Caco-2 (cell line): ENCODE measurements around the gene TTC6. TPM values are rescaled to one million over a fixed set of nuclear protein-coding genes. Genes with fewer than 3 reads are reported as not detected.
A peak's percentile ranks its signal among the peaks of the same experiment; 100 is the strongest.

ENCODE experiments used
- BruUV-seq: library from RNA; stranded (reverse); fragments of 400-500 nt; replicated peaks from 2 replicates; lab custom pipeline; 2021; lab: Mats Ljungman, UMichigan
- CTCF ChIA-PET: fragments of 300-600 bp; sonication (Branson Sonifier 250); formaldehyde crosslinking; loops from one replicate; lab custom pipeline; 2022; ENCODE audit warnings: antibody characterized with exemption; lab: Charles Lee
- POLR2A ChIA-PET: fragments of 300-600 bp; sonication (Branson Sonifier 250); formaldehyde crosslinking; loops from one replicate; lab custom pipeline; 2022; ENCODE audit warnings: antibody characterized with exemption; lab: Charles Lee
- DNase-seq, 2 experiments: peaks; one replicate each; pipeline versions ENCODE4 v3.0.0 to v3.0.0-alpha.2; 2020 to 2022
- H3K27me3 ChIP-seq: replicated peaks from 2 replicates; pipeline ENCODE4 v1.6.0; 2011; ENCODE audit warnings: low read length; ENCODE audit not compliant: control insufficient read depth, insufficient read depth
- H3K36me3 ChIP-seq: 2 replicates; pipeline ENCODE4 v1.5.1; 2011; ENCODE audit warnings: low read length; ENCODE audit not compliant: control insufficient read depth, insufficient read depth
- H3K4me1 ChIP-seq: fragments of 250-450 bp; sonication (Bioruptor Pico); 2 replicates; pipeline ENCODE4 v1.5.1; 2020; ENCODE audit warnings: mild to moderate bottlenecking
- H3K4me3 ChIP-seq: 2 replicates; pipeline ENCODE4 v1.5.1; 2011; ENCODE audit warnings: low read depth, mild to moderate bottlenecking, control low read depth, low read length
- H3K9me3 ChIP-seq: fragments of 250-450 bp; sonication (Bioruptor Pico); 2 replicates; pipeline ENCODE4 v1.5.1; 2020; ENCODE audit warnings: mild to moderate bottlenecking, moderate library complexity
- H3K27ac Mint-ChIP-seq: one replicate; pipeline ENCODE4 v1.8.0; 2022; ENCODE audit warnings: mixed read lengths; ENCODE audit not compliant: unreplicated experiment
- H3K27me3 Mint-ChIP-seq: one replicate; pipeline ENCODE4 v1.8.0; 2022; ENCODE audit warnings: mixed read lengths; ENCODE audit not compliant: insufficient read depth, unreplicated experiment
- H3K36me3 Mint-ChIP-seq: one replicate; pipeline ENCODE4 v1.8.0; 2022; ENCODE audit warnings: mild to moderate bottlenecking, mixed read lengths; ENCODE audit not compliant: insufficient read depth, unreplicated experiment
- H3K4me1 Mint-ChIP-seq: one replicate; pipeline ENCODE4 v1.8.0; 2022; ENCODE audit warnings: low read depth, mixed read lengths; ENCODE audit not compliant: unreplicated experiment
- H3K4me3 Mint-ChIP-seq: one replicate; pipeline ENCODE4 v1.8.0; 2022; ENCODE audit warnings: mild to moderate bottlenecking, moderate library complexity, mixed read lengths; ENCODE audit not compliant: unreplicated experiment
- H3K9me3 Mint-ChIP-seq: one replicate; pipeline ENCODE4 v1.8.0; 2022; ENCODE audit warnings: mixed read lengths; ENCODE audit not compliant: unreplicated experiment
- CTCF ChIP-seq, 2 experiments: fragments of 200-600 bp in 1 of 2; IDR thresholded peaks; 1 replicate in 1 of 2; 2 replicates in 1 of 2; pipeline versions ENCODE4 v1.5.1 to v1.8.0; 2011 to 2022; ENCODE audit warnings: antibody characterized with exemption in 1 of 2, control low read depth in 1 of 2, inconsistent platforms in 1 of 2, low read depth in 1 of 2, low read length in 1 of 2, mild to moderate bottlenecking in 1 of 2, moderate library complexity in 1 of 2; ENCODE audit not compliant: insufficient read depth in 1 of 2, severe bottlenecking in 1 of 2, unreplicated experiment in 1 of 2
- intact Hi-C: fragments of 100-400 bp; cut with micrococcal nuclease; formaldehyde crosslinking; loops from one replicate; pipeline ENCODE4 v1.10.0; 2022; ENCODE audit not compliant: unreplicated experiment
- total RNA-seq: library from RNA; stranded (reverse); gene quantifications from 2 replicates; pipeline ENCODE4 v1.2.3, GENCODE V29; 2022

Gene TTC6
- total RNA-seq, 1 experiment from 2014 or later, result 19.4 TPM

GRCh38 chr14:37622231-37622923 is 26.9 kb downstream of the TTC6 start:
- Histone ChIP-seq H3K27me3 (no peaks in the 10 kb centered on the region), H3K36me3 (no peaks in the 10 kb centered on the region), H3K4me1 (peaks cover 7% of the 10 kb centered on the region; the same call in 1 of the 2 replicates), H3K4me3 (no peak overlapping the region), H3K9me3 (no peaks in the 10 kb centered on the region)
- no peaks in the 10 kb centered on the region for H3K27me3 Mint-ChIP-seq
- peaks cover 20% of the 10 kb centered on the region for H3K36me3 Mint-ChIP-seq
- no peak overlapping the region for H3K4me3 Mint-ChIP-seq
- no peak overlapping the region for H3K27ac Mint-ChIP-seq
- peaks cover 7% of the 10 kb centered on the region for H3K4me1 Mint-ChIP-seq
- H3K9me3 Mint-ChIP-seq, result no peaks in the 10 kb centered on the region
- intact Hi-C loops, result no loop called here
- no peak for TF ChIP-seq CTCF (IDR thresholded peaks at IDR 0.05; ENCODE audit: insufficient read depth in 1 of 2, low read depth in 1 of 2, low read length in 1 of 2, severe bottlenecking in 1 of 2, unreplicated experiment in 1 of 2)
- CTCF ChIA-PET, result interaction anchor here (0.7 kb wide), 1 partner anchor 87 kb away, joined by 4 read pairs; no protein-coding TSS in a partner anchor
- POLR2A ChIA-PET, result no interaction called here
- no TSS peak for BruUV-seq
- no peak for DNase-seq

- Mint-ChIP-seq H3K27ac (no peak overlapping the region), H3K4me3 (no peak overlapping the region), H3K9me3 (no peaks in the 10 kb centered on the region), H3K4me1 (peaks cover 5% of the 10 kb centered on the region), H3K36me3 (peaks cover 29% of the 10 kb centered on the region), H3K27me3 (no peaks in the 10 kb centered on the region)
- no peak overlapping the region for H3K4me3 ChIP-seq
- H3K36me3 ChIP-seq, result no peaks in the 10 kb centered on the region
- TF ChIP-seq CTCF (IDR thresholded peaks at IDR 0.05; ENCODE audit: insufficient read depth in 1 of 2, low read depth in 1 of 2, low read length in 1 of 2, severe bottlenecking in 1 of 2, unreplicated experiment in 1 of 2), result no peak
- no peak for DNase-seq
- CTCF ChIA-PET, result no interaction called here
- intact Hi-C loops, result no loop called here
- POLR2A ChIA-PET, result no interaction called here
- H3K27me3 ChIP-seq, result no peaks in the 10 kb centered on the region
- H3K9me3 ChIP-seq, result no peaks in the 10 kb centered on the region
- H3K4me1 ChIP-seq, result peaks cover 7% of the 10 kb centered on the region; the same call in 1 of the 2 replicates
- BruUV-seq, result TSS peak; percentile 9
These were observed 28.1 kb downstream of the TTC6 start for GRCh38 chr14:37623426-37623951.

- peaks cover under 1% of the 10 kb centered on the region for H3K4me1 Mint-ChIP-seq
- ChIA-PET CTCF (no interaction called here), POLR2A (no interaction called here)
- DNase-seq, result no peak
- H3K27ac Mint-ChIP-seq, result no peak overlapping the region
- no peak for TF ChIP-seq CTCF (IDR thresholded peaks at IDR 0.05; ENCODE audit: insufficient read depth in 1 of 2, low read depth in 1 of 2, low read length in 1 of 2, severe bottlenecking in 1 of 2, unreplicated experiment in 1 of 2)
- intact Hi-C loops, result no loop called here
- Histone ChIP-seq H3K36me3 (no peaks in the 10 kb centered on the region), H3K27me3 (no peaks in the 10 kb centered on the region), H3K4me1 (peaks cover 7% of the 10 kb centered on the region; the same call in 1 of the 2 replicates), H3K9me3 (no peaks in the 10 kb centered on the region), H3K4me3 (no peak overlapping the region)
- no peaks in the 10 kb centered on the region for H3K27me3 Mint-ChIP-seq
- H3K4me3 Mint-ChIP-seq, result no peak overlapping the region
- no peaks in the 10 kb centered on the region for H3K9me3 Mint-ChIP-seq
- no TSS peak for BruUV-seq
- peaks cover 26% of the 10 kb centered on the region for H3K36me3 Mint-ChIP-seq
These were observed 28.5 kb downstream of the TTC6 start for GRCh38 chr14:37623971-37624370.
